Measurements from ENCODE around the gene MEGF6. TPM values are rescaled to one million over a fixed set of nuclear protein-coding genes. Genes with fewer than 3 reads are reported as not detected.

Gene MEGF6
- total RNA-seq, 1 donor, result 85.4 TPM

DNA sequence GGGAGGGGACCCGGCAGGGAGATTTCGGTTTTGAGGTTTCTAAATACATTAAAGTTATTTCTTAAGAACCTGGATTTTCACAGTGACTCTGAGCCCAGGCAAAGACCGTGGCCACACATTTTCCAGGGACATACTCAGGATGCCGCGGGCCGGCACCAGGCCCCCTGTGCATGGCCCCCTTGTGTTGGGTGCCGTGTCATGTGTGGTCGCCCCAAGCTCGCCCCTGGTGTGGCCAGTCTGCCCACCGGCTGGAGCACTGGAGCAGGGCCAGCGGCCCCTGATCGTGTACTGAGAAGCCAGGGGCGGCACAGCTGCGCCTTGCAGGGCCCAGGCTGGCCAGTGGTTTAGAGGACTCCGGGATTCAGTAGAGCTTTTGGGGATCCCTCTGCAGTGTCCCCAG is 130.3 kb downstream of the MEGF6 start:
- H4K20me1 ChIP-seq (ENCODE audit: insufficient read depth, low read length), result peaks cover 4% of the 10 kb centered on the region
- H3K9me3 ChIP-seq (ENCODE audit: low read depth, low read length), result no peaks in the 10 kb centered on the region

DNA sequence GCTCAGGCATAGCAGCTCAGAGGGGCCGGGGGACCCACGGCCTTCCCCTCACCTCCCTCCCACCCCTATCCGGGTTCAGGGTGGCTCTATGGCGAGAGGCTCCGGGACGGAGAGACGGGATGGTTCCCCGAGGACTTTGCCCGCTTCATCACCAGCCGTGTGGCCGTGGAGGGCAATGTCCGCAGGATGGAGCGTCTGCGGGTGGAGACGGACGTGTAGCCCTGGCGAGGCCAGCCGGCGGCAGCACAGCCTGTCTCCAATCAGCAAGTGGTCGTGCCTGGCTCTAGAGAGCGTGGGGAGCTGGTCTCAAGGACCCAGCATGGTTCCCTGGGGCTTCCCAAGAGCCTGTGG is 131.0 kb downstream of the MEGF6 start:
- Histone ChIP-seq H3K4me2 (ENCODE audit: insufficient read depth, low read length) (no peak overlapping the region), H3K27ac (ENCODE audit: low read depth, low read length) (no peak overlapping the region), H2AFZ (ENCODE audit: low read length) (no peak overlapping the region), H3K79me2 (ENCODE audit: insufficient read depth, low read length) (no peaks in the 10 kb centered on the region), H3K36me3 (ENCODE audit: insufficient read depth, low read length) (no peaks in the 10 kb centered on the region), H3K27me3 (ENCODE audit: insufficient read depth, low read length) (no peaks in the 10 kb centered on the region), H4K20me1 (ENCODE audit: insufficient read depth, low read length) (peaks cover 4% of the 10 kb centered on the region), H3K4me1 (ENCODE audit: insufficient read depth, low read length) (no peaks in the 10 kb centered on the region), H3K9me3 (ENCODE audit: low read depth, low read length) (no peaks in the 10 kb centered on the region), H3K4me3 (ENCODE audit: insufficient read depth, low read length) (no peak overlapping the region)
- DNase-seq (ENCODE audit: insufficient read length, low spot score, missing footprints), result no peak
- TF ChIP-seq, protein P1, sequence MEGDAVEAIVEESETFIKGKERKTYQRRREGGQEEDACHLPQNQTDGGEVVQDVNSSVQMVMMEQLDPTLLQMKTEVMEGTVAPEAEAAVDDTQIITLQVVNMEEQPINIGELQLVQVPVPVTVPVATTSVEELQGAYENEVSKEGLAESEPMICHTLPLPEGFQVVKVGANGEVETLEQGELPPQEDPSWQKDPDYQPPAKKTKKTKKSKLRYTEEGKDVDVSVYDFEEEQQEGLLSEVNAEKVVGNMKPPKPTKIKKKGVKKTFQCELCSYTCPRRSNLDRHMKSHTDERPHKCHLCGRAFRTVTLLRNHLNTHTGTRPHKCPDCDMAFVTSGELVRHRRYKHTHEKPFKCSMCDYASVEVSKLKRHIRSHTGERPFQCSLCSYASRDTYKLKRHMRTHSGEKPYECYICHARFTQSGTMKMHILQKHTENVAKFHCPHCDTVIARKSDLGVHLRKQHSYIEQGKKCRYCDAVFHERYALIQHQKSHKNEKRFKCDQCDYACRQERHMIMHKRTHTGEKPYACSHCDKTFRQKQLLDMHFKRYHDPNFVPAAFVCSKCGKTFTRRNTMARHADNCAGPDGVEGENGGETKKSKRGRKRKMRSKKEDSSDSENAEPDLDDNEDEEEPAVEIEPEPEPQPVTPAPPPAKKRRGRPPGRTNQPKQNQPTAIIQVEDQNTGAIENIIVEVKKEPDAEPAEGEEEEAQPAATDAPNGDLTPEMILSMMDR (IDR thresholded peaks at IDR 0.05; ENCODE audit: extremely low read depth, low read depth, low read length), result no peak

More for the DNA sequence above, 130.3 kb downstream of the MEGF6 start:
- H2AFZ ChIP-seq (ENCODE audit: low read length), result no peak overlapping the region
- no peaks in the 10 kb centered on the region for H3K27me3 ChIP-seq (ENCODE audit: insufficient read depth, low read length)
- no peaks in the 10 kb centered on the region for H3K79me2 ChIP-seq (ENCODE audit: insufficient read depth, low read length)
- H3K27ac ChIP-seq (ENCODE audit: low read depth, low read length), result no peak overlapping the region
- H3K4me3 ChIP-seq (ENCODE audit: insufficient read depth, low read length), result no peak overlapping the region
- H3K36me3 ChIP-seq (ENCODE audit: insufficient read depth, low read length), result no peaks in the 10 kb centered on the region
- H3K4me2 ChIP-seq (ENCODE audit: insufficient read depth, low read length), result no peak overlapping the region
- TF ChIP-seq, protein P1 (IDR thresholded peaks at IDR 0.05; ENCODE audit: extremely low read depth, low read depth, low read length), result no peak
- no peak for DNase-seq (ENCODE audit: insufficient read length, low spot score, missing footprints)
- no peaks in the 10 kb centered on the region for H3K4me1 ChIP-seq (ENCODE audit: insufficient read depth, low read length)

DNA sequence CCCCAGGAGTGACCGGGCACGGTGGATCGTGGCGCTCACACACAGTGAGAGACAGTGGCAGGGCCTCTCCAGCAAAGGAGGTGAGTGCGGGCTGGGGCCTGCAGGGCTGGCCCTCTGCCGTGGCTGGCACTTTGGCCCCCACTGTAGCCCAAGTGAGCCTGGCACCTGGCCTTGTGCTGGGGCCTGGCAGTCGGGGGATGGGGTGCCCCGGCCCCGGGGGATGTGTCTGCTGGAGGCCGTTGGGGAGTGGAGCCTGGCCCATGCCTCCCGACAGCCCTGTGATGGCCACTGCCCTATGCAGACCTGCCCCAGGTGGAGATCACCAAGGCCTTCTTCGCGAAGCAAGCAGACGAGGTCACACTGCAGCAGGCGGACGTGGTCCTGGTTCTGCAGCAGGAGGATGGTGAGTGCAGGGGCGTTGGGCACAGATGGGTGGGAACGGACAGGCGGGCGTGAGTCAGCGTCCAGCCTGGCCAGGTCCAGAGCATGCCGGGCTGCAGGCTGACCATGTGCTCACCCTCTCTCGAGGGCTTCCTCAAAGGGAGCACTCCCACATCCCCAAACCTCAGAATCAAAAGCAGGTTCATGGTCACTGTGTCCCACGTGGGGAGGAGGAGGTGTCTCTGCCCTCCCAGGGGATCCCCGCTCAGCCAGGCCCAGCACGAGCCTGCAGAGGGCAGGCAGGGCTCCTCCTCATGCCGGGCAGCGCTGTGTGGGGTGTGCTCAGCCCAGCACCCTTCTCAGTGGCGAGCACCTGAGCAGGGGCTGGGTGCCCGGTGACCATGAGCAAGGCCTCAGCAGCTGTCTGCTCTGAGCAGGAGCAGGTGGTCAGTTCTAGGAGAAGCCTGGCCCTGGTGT is 131.6 kb downstream of the MEGF6 start:
- peaks cover 4% of the 10 kb centered on the region for H4K20me1 ChIP-seq (ENCODE audit: insufficient read depth, low read length)
- H3K79me2 ChIP-seq (ENCODE audit: insufficient read depth, low read length), result no peaks in the 10 kb centered on the region
- no peaks in the 10 kb centered on the region for H3K36me3 ChIP-seq (ENCODE audit: insufficient read depth, low read length)
- H3K4me2 ChIP-seq (ENCODE audit: insufficient read depth, low read length), result no peak overlapping the region
- H3K4me3 ChIP-seq (ENCODE audit: insufficient read depth, low read length), result no peak overlapping the region
- no peaks in the 10 kb centered on the region for H3K9me3 ChIP-seq (ENCODE audit: low read depth, low read length)
- H3K27me3 ChIP-seq (ENCODE audit: insufficient read depth, low read length), result no peaks in the 10 kb centered on the region
- H3K4me1 ChIP-seq (ENCODE audit: insufficient read depth, low read length), result no peaks in the 10 kb centered on the region
- H2AFZ ChIP-seq (ENCODE audit: low read length), result no peak overlapping the region
- no peak overlapping the region for H3K27ac ChIP-seq (ENCODE audit: low read depth, low read length)
- TF ChIP-seq, protein P1 (IDR thresholded peaks at IDR 0.05; ENCODE audit: extremely low read depth, low read depth, low read length), result no peak
- no peak for DNase-seq (ENCODE audit: insufficient read length, low spot score, missing footprints)

DNA sequence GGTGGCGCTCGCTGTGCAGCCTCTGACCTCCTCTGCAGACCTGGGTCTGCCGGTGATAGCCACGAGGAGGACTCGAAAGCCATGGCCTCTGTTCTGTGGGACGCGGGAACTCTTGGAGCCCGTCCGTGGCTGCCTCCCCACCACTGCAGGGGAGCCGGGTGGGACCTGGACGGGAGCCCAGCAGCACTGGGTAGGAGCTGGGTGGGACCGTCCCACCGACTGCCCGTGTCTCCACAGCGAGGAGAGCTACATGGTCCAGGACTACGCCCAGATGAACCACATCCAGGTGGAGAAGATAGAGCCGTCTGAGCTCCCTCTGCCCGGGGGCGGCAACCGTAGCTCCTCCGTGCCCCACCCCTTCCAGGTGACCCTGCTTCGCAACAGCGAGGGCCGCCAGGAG is 133.1 kb downstream of the MEGF6 start:
- no peaks in the 10 kb centered on the region for H3K36me3 ChIP-seq (ENCODE audit: insufficient read depth, low read length)
- no peak overlapping the region for H3K4me2 ChIP-seq (ENCODE audit: insufficient read depth, low read length)
- H3K4me3 ChIP-seq (ENCODE audit: insufficient read depth, low read length), result no peak overlapping the region
- no peaks in the 10 kb centered on the region for H3K9me3 ChIP-seq (ENCODE audit: low read depth, low read length)
- no peak overlapping the region for H3K27ac ChIP-seq (ENCODE audit: low read depth, low read length)
- H3K79me2 ChIP-seq (ENCODE audit: insufficient read depth, low read length), result no peaks in the 10 kb centered on the region
- peaks cover 9% of the 10 kb centered on the region for H4K20me1 ChIP-seq (ENCODE audit: insufficient read depth, low read length)
- H2AFZ ChIP-seq (ENCODE audit: low read length), result no peak overlapping the region
- no peak for DNase-seq (ENCODE audit: insufficient read length, low spot score, missing footprints)
- H3K27me3 ChIP-seq (ENCODE audit: insufficient read depth, low read length), result no peaks in the 10 kb centered on the region
- TF ChIP-seq, protein P1 (IDR thresholded peaks at IDR 0.05; ENCODE audit: extremely low read depth, low read depth, low read length), result no peak
- peaks cover 10% of the 10 kb centered on the region for H3K4me1 ChIP-seq (ENCODE audit: insufficient read depth, low read length)
